Measurements from ENCODE around the gene GALNS. TPM values are rescaled to one million over a fixed set of nuclear protein-coding genes. Genes with fewer than 3 reads are reported as not detected.

Gene GALNS
- total RNA-seq, 6 experiments from 2014 or later: 16.6 to 20.7 (median 18.2) TPM

GRCh38 chr16:88886845-88887521 lies 30.2 kb upstream of the GALNS start:
- DNase-seq: no peak
- peaks cover 14% of the 10 kb centered on the region for H3K9me3 Mint-ChIP-seq
- H3K36me3 Mint-ChIP-seq (ENCODE audit: low read depth): no peaks in the 10 kb centered on the region
- peaks cover 5% of the 10 kb centered on the region for H3K27me3 Mint-ChIP-seq (ENCODE audit: insufficient read depth)
- no peak for TF ChIP-seq CTCF (IDR thresholded peaks at IDR 0.05)
- no peak overlapping the region for H3K27ac Mint-ChIP-seq
- no peaks in the 10 kb centered on the region for H3K4me1 Mint-ChIP-seq (ENCODE audit: low read depth)
- no peak overlapping the region for H3K4me3 Mint-ChIP-seq

DNA sequence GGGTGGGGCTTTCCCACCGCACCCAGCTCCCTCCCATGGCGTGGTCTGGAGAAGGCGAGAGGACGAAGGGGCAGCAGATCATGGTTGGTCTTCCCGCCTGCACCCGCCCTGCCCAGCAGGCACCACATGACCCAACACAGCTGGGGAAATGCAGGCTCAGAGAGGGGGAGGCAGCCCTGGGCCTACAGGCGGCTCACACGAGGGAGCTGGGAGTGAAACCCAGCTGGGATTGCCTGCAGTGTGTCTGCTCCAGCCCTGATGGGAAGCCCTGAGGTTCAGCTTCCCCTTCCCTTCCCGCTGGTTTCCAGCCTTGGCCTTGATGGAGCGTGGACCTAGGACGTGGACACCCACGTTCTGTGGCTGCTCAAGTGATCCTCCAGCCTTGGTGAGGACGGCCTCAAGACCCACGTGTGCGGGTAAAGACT lies 29.7 kb upstream of the GALNS start:
- DNase-seq: no peak
- no peak for TF ChIP-seq CTCF (IDR thresholded peaks at IDR 0.05)
- H3K27me3 Mint-ChIP-seq (ENCODE audit: insufficient read depth): peaks cover 5% of the 10 kb centered on the region
- no peak overlapping the region for H3K4me3 Mint-ChIP-seq
- H3K27ac Mint-ChIP-seq: no peak overlapping the region
- H3K9me3 Mint-ChIP-seq: peaks cover 14% of the 10 kb centered on the region
- no peaks in the 10 kb centered on the region for H3K4me1 Mint-ChIP-seq (ENCODE audit: low read depth)
- no peaks in the 10 kb centered on the region for H3K36me3 Mint-ChIP-seq (ENCODE audit: low read depth)

- DNase-seq: no peak
- peaks cover 13% of the 10 kb centered on the region for H3K9me3 Mint-ChIP-seq
- H3K4me3 Mint-ChIP-seq: no peak overlapping the region
- no peak overlapping the region for H3K27ac Mint-ChIP-seq
- no peaks in the 10 kb centered on the region for H3K4me1 Mint-ChIP-seq (ENCODE audit: low read depth)
- no peaks in the 10 kb centered on the region for H3K36me3 Mint-ChIP-seq (ENCODE audit: low read depth)
- peaks cover 5% of the 10 kb centered on the region for H3K27me3 Mint-ChIP-seq (ENCODE audit: insufficient read depth)
- TF ChIP-seq CTCF (IDR thresholded peaks at IDR 0.05): no peak
These were observed 29.0 kb upstream of the GALNS start for GRCh38 chr16:88885693-88886280.

DNA sequence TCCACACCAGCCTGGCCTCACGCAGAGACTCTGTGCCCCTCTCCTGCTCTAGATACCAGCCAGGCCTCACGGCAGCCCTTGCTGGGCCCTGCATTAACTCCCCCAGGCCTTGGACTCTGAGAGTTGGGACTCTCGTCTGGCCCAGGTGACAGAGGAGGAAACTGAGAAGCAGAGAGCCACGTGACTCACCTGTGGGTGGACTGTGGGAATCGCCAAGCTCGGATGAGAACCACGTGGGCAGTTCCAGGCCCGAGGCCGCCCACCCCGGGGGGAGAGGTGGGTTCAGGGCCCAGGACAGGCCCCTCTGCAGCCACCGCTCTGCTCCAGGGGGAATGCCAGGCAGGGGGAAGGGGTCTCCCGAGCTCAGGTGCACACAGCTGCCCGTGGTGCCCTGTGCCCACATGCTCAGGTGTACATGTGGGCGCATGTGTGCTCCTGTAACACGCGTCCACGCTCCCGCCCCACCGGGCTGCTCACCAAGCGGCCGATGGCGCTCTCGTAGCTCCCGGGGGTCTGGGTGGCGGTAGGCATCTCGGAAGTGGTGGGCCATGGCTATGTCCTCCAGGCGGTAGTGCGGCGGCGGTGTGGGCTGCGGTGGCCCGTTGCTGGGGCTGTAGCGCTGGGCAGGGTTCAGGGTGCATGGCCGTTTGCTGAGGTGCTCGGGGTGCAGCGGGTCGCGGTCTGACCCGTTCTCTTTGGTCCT lies 28.0 kb upstream of the GALNS start:
- TF ChIP-seq CTCF (IDR thresholded peaks at IDR 0.05): no peak
- no peaks in the 10 kb centered on the region for H3K4me1 Mint-ChIP-seq (ENCODE audit: low read depth)

DNA sequence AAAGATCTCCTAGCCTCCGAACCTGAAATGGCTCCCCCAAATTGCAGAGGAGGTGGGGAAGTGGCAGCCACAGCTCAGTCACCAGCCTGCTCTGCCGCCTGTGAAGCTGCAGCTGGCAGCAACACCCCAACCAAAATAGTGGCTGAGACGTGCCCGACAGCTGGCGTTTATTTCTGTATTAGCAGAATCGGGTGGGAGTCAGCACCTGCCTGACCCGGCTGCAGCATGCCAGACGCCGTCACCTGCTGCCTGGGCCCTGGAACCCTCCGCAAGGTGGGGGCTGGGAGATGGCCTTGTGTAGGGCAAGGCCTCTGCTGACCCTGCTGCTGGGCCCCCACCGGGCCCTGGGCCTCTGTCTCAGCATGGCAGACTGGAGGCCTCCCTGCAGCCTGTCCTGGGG lies 27.2 kb upstream of the GALNS start:
- no peak for DNase-seq
- Mint-ChIP-seq H3K27ac (no peak overlapping the region), H3K4me1 (ENCODE audit: low read depth) (no peaks in the 10 kb centered on the region), H3K36me3 (ENCODE audit: low read depth) (no peaks in the 10 kb centered on the region), H3K9me3 (no peaks in the 10 kb centered on the region), H3K27me3 (ENCODE audit: insufficient read depth) (peaks cover 15% of the 10 kb centered on the region), H3K4me3 (no peak overlapping the region)
- no peak for TF ChIP-seq CTCF (IDR thresholded peaks at IDR 0.05)

More for the DNA sequence above, 28.0 kb upstream of the GALNS start:
- Mint-ChIP-seq H3K27me3 (ENCODE audit: insufficient read depth) (peaks cover 10% of the 10 kb centered on the region), H3K4me3 (no peak overlapping the region), H3K27ac (no peak overlapping the region), H3K36me3 (ENCODE audit: low read depth) (no peaks in the 10 kb centered on the region), H3K9me3 (peaks cover 3% of the 10 kb centered on the region; the same call in 1 of the 2 replicates)
- no peak for DNase-seq
